Ovary (tissue), 9 donors: Measurements from ENCODE around the gene CADPS. TPM values are rescaled to one million over a fixed set of nuclear protein-coding genes. Genes with fewer than 3 reads are reported as not detected.

Experiments used
- DNase-seq, 5 donors: peaks; one replicate each; pipeline ENCODE4 v3.0.0-alpha.2; 2019 to 2020
- H3K27ac ChIP-seq, 2 donors: fragments of 200-600 bp; one replicate each; pipeline versions ENCODE4 v1.5.1 to v1.8.0; 2019 to 2022
- H3K27me3 ChIP-seq: fragments of 200-600 bp; one replicate; pipeline ENCODE4 v1.8.0; 2022
- H3K36me3 ChIP-seq: fragments of 200-600 bp; sonication (generic); one replicate; pipeline ENCODE4 v1.5.1; 2019
- H3K4me1 ChIP-seq: one replicate; pipeline ENCODE4 v1.8.1; 2013; ENCODE audit warnings: mild to moderate bottlenecking, moderate library complexity; ENCODE audit not compliant: insufficient read depth
- H3K4me3 ChIP-seq: fragments of 200-600 bp; sonication (generic); one replicate; pipeline ENCODE4 v1.5.1; 2017
- H3K9me3 ChIP-seq, 2 donors: fragments of 200-600 bp in 1 of 2; sonication (generic) in 1 of 2; one replicate each; pipeline versions ENCODE4 v1.5.1 to v1.8.1; 2013 to 2019; ENCODE audit warnings: mild to moderate bottlenecking in 1 of 2, moderate library complexity in 1 of 2
- CTCF ChIP-seq, 3 donors: fragments of 450-650 bp in 2 of 3; fragments of 200-600 bp in 1 of 3; IDR thresholded peaks; one replicate each; pipeline versions ENCODE4 v1.5.1 to v1.8.0; 2016 to 2022; ENCODE audit warnings: antibody characterized with exemption in 3 of 3, mild to moderate bottlenecking in 1 of 3
- EP300 ChIP-seq: sonication (generic); formaldehyde crosslinking; IDR thresholded peaks from one replicate; pipeline ENCODE4 v1.6.1; 2017; ENCODE audit warnings: antibody characterized with exemption
- POLR2A ChIP-seq: fragments of 450-650 bp; IDR thresholded peaks from one replicate; pipeline ENCODE4 v1.6.1; 2017; ENCODE audit warnings: antibody characterized with exemption, mild to moderate bottlenecking, moderate library complexity
- WGBS, 3 donors: extraction: QIAGEN DNeasy Blood & Tissue Kit in 1 of 3; methylation state at CpG; one replicate each; pipeline versions ENCODE4 v1.1.5 to v1.1.7; 2013 to 2017; 5-methylcytosine and 5-hydroxymethylcytosine counted together
- intact Hi-C, 4 donors: fragments of 100-400 bp; cut with DNase I; formaldehyde crosslinking; loops; one replicate each; pipeline versions ENCODE4 v1.11.0 to v1.15.1; 2022 to 2023
- polyA plus RNA-seq, 2 donors: library from polyadenylated mRNA; stranded (reverse); fragments of 200-250 nt in 1 of 2; fragments of 350-450 nt in 1 of 2; fragmentation: Illumina TruSeq in 1 of 2; extraction: RNeasy Lipid Tissue Mini Kit (QIAGEN cat#74804) in 1 of 2; gene quantifications; one replicate each; pipeline ENCODE4 v1.2.3, GENCODE V29; 2013 to 2014
- total RNA-seq, 7 donors: library from RNA; depleted of rRNA in 2 of 7; stranded (reverse); fragments of >200 nt in 2 of 7; fragmentation: NEBNext Ultra II Directional in 3 of 7; extraction: Animal tissue kit (Norgen Biotek cat#: 25700) in 3 of 7; gene quantifications; one replicate each; pipeline versions ENCODE4 v1.1.0 to v1.2.4, GENCODE V29; 2016 to 2023
- donor health status: DM: no; HTN: no; CAD: no; lungs with moderate emphysema.
- donor health status: DM: no; HTN: no; CAD: no.
- donor health status: Bipolar disorder and iron deficiency.
- donor health status: DM: yes; HTN: yes; CAD: no.
- donor health status: DM: no; HTN: no; CAD: no.
- donor health status: DM: yes; HTN: yes; CAD: no.

The CADPS gene
- total and polyA plus RNA-seq, 9 donors, result 0.90 to 6.8 (median 2.8) TPM

DNA sequence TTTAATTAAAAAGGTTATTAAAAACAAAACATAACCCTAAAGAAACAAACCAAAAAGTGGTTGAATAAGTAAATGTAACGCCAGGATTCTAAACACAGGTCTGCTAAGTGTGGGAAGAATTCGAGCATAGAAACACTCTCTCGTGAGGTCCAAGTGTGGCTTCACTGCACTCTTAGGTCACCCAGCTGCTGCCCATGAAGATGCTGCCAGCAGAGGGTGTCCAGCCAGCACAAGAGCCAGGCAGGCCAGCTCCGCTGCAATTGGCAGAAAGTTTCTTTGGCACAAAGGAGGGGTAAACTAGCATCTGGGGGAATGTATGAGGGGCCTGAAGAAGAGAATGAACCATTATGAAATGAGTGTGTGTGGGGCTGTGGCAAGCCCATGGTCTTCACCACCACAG lies 286.1 kb downstream of the CADPS start:
- DNase-seq, result no peak
- H3K27ac ChIP-seq, result no peak overlapping the region
- TF ChIP-seq EP300, result no peak
- no peak for TF ChIP-seq CTCF (IDR thresholded peaks at IDR 0.05)
- no peak for TF ChIP-seq POLR2A
- no peaks in the 10 kb centered on the region for H3K9me3 ChIP-seq
- no peak overlapping the region for H3K4me3 ChIP-seq
- no peaks in the 10 kb centered on the region for H3K4me1 ChIP-seq
- WGBS, 3 donors, result 76 to 81% (median 76%) methylated on average over 4 of the region's 4 CpGs
- H3K36me3 ChIP-seq, result no peaks in the 10 kb centered on the region
- no peaks in the 10 kb centered on the region for H3K27me3 ChIP-seq
- intact Hi-C loops, result no loop called here

DNA sequence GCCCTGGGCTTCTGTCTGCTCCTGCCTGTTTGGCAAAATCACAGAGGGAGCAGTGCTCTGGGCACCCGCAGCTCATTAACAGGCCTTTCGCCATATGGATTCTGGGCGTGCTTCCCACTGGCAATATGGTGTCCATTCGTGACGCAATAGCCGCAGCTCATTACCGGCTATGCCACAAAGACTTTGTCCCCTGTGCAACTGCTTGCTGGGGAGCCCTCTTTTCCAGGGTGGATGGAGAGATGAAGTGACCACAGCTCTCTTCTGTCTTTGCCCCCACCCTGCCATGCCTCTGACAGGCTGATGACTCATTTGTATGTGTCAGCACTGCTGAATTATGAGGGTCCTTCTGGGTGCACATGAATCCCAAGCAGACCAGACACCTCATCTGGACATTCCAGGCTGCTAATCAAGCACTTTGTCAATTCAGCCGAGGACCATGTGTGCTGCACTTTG lies 287.6 kb downstream of the CADPS start:
- Histone ChIP-seq H3K4me3 (no peak overlapping the region), H3K36me3 (no peaks in the 10 kb centered on the region), H3K27ac (no peak overlapping the region), H3K4me1 (no peaks in the 10 kb centered on the region), H3K9me3 (no peaks in the 10 kb centered on the region), H3K27me3 (no peaks in the 10 kb centered on the region)
- 85 to 91% (median 87%) methylated on average over 8 of the region's 8 CpGs for WGBS, 3 donors
- intact Hi-C loops, result no loop called here
- TF ChIP-seq POLR2A (no peak), EP300 (no peak), CTCF (IDR thresholded peaks at IDR 0.05) (no peak)
- no peak for DNase-seq

DNA sequence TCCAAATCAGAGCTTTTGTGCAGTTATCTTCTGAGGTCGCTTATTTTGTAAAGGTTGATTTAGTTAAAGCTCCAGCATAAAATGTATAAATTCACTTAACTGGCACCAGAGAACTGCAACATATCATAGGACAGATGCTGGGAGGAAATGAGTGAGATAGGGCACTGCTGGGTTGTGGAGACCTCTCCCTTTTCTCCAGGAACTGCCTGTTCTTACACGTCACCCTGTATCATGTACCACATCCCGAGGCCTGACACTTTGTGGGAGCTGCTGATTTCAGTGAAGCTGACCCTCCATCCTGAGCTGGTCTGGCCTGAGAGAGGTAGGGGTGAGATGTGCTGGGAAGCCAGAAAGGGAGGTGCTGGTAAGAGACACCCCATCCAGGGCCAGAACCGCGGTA lies 288.0 kb downstream of the CADPS start:
- Histone ChIP-seq H3K36me3 (no peaks in the 10 kb centered on the region), H3K4me1 (no peaks in the 10 kb centered on the region), H3K27me3 (no peaks in the 10 kb centered on the region), H3K27ac (no peak overlapping the region), H3K9me3 (no peaks in the 10 kb centered on the region), H3K4me3 (no peak overlapping the region)
- TF ChIP-seq POLR2A, result no peak
- TF ChIP-seq CTCF (IDR thresholded peaks at IDR 0.05), result no peak
- TF ChIP-seq EP300, result no peak
- 92 to 97% (median 97%) methylated on average over 5 of the region's 5 CpGs for WGBS, 3 donors
- DNase-seq, result no peak
- intact Hi-C loops, result no loop called here

- no peaks in the 10 kb centered on the region for H3K27me3 ChIP-seq
- DNase-seq, result no peak
- no peaks in the 10 kb centered on the region for H3K4me1 ChIP-seq
- H3K9me3 ChIP-seq, result no peaks in the 10 kb centered on the region
- WGBS, 3 donors, result 60 to 74% (median 70%) methylated on average over 1 of the region's 1 CpG
- TF ChIP-seq EP300 (no peak), CTCF (IDR thresholded peaks at IDR 0.05) (no peak), POLR2A (no peak)
- H3K4me3 ChIP-seq, result no peak overlapping the region
- intact Hi-C loops, result no loop called here
- H3K36me3 ChIP-seq, result no peaks in the 10 kb centered on the region
- no peak overlapping the region for H3K27ac ChIP-seq
These were observed 288.9 kb downstream of the CADPS start for GRCh38 chr3:62586356-62586755.
